ENCODE data around the gene PRSS36.
A peak's percentile ranks its signal among the peaks of the same experiment; 100 is the strongest.

Gene PRSS36

DNA sequence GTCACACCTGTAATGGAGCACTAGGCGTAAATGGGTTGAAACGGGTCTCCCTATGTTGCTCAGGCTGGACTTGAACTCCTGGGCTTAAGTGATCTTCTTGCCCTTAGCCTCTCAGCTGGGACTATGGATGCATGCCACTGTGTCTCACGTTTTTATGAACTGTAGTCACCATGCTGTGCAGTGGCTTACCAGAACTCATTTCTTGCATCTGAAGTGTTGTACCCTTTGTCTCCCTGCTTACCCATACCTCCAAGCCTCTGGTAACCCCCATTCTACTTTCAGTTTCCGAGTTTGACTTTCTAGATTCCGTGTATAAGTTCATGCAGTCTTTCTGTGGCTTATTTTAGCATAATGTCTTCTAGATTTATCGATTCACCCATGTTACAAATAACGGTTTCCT lies 45.0 kb upstream of the PRSS36 start:
- no peaks in the 10 kb centered on the region for H3K27me3 ChIP-seq
- H3K4me3 ChIP-seq (ENCODE audit: low read depth in 1 of 2, low read length in 1 of 2): no peak overlapping the region
- TF ChIP-seq, protein P1, sequence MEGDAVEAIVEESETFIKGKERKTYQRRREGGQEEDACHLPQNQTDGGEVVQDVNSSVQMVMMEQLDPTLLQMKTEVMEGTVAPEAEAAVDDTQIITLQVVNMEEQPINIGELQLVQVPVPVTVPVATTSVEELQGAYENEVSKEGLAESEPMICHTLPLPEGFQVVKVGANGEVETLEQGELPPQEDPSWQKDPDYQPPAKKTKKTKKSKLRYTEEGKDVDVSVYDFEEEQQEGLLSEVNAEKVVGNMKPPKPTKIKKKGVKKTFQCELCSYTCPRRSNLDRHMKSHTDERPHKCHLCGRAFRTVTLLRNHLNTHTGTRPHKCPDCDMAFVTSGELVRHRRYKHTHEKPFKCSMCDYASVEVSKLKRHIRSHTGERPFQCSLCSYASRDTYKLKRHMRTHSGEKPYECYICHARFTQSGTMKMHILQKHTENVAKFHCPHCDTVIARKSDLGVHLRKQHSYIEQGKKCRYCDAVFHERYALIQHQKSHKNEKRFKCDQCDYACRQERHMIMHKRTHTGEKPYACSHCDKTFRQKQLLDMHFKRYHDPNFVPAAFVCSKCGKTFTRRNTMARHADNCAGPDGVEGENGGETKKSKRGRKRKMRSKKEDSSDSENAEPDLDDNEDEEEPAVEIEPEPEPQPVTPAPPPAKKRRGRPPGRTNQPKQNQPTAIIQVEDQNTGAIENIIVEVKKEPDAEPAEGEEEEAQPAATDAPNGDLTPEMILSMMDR (IDR thresholded peaks at IDR 0.05): no peak
- H3K36me3 ChIP-seq: peaks cover 92% of the 10 kb centered on the region
- H3K4me1 ChIP-seq (ENCODE audit: control insufficient read depth in 1 of 2, insufficient read depth in 1 of 2, low read depth in 1 of 2, low read length in 1 of 2): peaks cover 33 to 40% of the 10 kb centered on the region in 2 experiments
- no peaks in the 10 kb centered on the region for H3K9me3 ChIP-seq
- H3K27ac ChIP-seq: peak overlapping the region; percentile 89

DNA sequence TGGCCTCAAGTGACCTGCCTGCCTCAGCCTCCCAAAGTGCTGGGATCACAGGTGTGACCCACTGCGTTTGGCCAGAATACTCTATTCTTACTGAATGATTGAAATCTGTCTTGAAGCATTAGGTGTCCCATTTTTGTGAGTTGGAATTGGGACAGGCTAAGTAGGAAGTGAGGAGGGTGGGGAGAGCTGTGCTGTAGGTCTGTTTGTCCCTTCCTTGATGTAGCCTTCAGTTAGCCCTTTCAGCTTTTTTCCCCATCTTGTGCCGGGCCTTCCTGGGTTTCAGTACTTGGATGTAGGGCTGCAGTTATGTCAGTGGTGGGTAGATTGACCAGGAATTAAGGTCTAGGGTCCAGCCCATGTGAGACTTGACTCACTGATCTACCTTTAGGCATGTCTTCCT lies 44.0 kb upstream of the PRSS36 start:
- H3K36me3 ChIP-seq: peaks cover 92% of the 10 kb centered on the region
- no peaks in the 10 kb centered on the region for H3K27me3 ChIP-seq
- H3K27ac ChIP-seq: no peak overlapping the region
- no peaks in the 10 kb centered on the region for H3K9me3 ChIP-seq
- TF ChIP-seq, protein P1 (IDR thresholded peaks at IDR 0.05): no peak
- peaks cover 25 to 29% of the 10 kb centered on the region in 2 experiments for H3K4me1 ChIP-seq (ENCODE audit: control insufficient read depth in 1 of 2, insufficient read depth in 1 of 2, low read depth in 1 of 2, low read length in 1 of 2)
- no peak overlapping the region for H3K4me3 ChIP-seq (ENCODE audit: low read depth in 1 of 2, low read length in 1 of 2)

DNA sequence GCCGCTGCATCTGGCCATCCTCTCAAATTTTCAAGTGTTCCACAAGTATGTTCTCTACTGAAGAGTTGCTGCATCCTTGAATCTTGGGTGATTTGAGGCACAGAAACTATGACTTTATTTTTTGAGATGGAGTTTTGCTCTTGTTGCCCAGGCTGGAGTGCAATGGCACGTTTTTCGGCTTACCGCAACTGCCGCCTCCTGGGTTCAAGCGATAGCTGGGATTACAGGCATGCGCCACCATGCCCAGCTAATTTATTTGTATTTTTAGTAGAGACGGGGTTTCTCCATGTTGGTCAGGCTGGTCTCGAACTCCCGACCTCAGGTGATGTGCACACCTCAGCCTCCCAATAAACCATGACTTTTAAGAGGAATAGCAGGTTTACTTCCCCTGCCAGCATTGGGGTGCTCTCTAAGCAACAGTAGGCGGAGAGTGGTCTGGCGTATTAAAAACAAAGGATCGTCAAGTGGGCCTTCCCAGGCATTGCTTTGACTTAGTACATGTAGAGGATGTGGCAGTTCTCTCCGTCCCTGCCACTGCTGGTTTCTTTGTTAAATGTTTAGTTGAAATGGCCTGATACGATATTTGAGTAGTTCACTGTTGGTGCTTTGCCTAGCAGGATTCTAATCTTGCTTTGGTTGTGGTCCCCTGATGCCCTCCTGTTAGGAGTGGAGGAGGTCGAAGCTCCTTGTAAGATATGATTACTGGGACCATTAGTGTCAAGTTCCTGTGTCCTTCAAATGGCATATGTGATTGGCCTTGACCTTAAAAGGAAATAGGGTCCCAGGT lies 43.2 kb upstream of the PRSS36 start:
- TF ChIP-seq, protein P1 (IDR thresholded peaks at IDR 0.05): no peak
- Histone ChIP-seq H3K27me3 (no peaks in the 10 kb centered on the region), H3K4me1 (ENCODE audit: control insufficient read depth in 1 of 2, insufficient read depth in 1 of 2, low read depth in 1 of 2, low read length in 1 of 2) (peaks cover 16 to 21% of the 10 kb centered on the region in 2 experiments), H3K27ac (peak overlapping the region; percentile 4), H3K36me3 (peaks cover 94% of the 10 kb centered on the region), H3K9me3 (no peaks in the 10 kb centered on the region), H3K4me3 (ENCODE audit: low read depth in 1 of 2, low read length in 1 of 2) (no peak overlapping the region)

DNA sequence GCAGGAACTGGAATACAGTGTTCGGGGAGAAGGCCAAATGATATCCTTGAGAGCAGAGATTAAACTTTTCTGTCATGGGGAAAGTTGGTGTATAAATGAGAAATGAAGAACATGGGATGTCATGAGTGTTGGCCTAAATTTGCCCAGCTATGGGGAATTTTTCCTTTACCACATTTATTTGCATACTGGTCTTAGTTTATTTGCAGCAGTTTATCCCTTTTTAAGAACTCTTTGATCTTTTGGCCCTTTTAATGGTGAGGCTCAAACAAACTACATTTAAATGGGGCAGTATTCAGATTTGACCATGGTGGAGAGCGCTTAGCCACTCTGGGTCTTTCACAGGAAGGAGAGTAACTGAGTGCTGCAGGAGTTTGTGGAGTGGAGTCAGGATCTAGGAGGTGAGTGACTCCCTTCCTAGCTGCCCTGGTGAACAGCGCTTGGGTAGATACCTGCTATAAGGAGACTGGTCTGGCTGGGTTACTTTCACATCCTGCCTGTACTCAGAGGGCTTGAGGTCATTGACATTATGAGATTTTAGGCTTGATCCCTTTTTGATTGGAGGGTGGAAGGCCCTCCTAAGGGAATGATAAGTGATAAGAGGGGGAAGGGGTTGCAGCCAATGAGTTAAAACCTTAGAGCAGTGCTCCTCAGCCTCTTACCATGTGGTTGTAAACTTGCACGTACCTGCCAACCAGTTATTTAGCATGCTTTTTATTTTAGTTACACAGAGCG lies 42.0 kb upstream of the PRSS36 start:
- peaks cover 16 to 17% of the 10 kb centered on the region in 2 experiments for H3K4me1 ChIP-seq (ENCODE audit: control insufficient read depth in 1 of 2, insufficient read depth in 1 of 2, low read depth in 1 of 2, low read length in 1 of 2)
- TF ChIP-seq, protein P1 (IDR thresholded peaks at IDR 0.05): no peak
- peak overlapping the region; percentile 6 for H3K27ac ChIP-seq
- no peaks in the 10 kb centered on the region for H3K9me3 ChIP-seq
- H3K27me3 ChIP-seq: no peaks in the 10 kb centered on the region
- H3K36me3 ChIP-seq: peaks cover 96% of the 10 kb centered on the region
- H3K4me3 ChIP-seq (ENCODE audit: low read depth in 1 of 2, low read length in 1 of 2): no peak overlapping the region

GRCh38 chr16:31190818-31191444 lies 41.1 kb upstream of the PRSS36 start:
- peaks cover 16 to 17% of the 10 kb centered on the region in 2 experiments for H3K4me1 ChIP-seq (ENCODE audit: control insufficient read depth in 1 of 2, insufficient read depth in 1 of 2, low read depth in 1 of 2, low read length in 1 of 2)
- no peak overlapping the region for H3K4me3 ChIP-seq (ENCODE audit: low read depth in 1 of 2, low read length in 1 of 2)
- TF ChIP-seq, protein P1 (IDR thresholded peaks at IDR 0.05): no peak
- H3K36me3 ChIP-seq: peaks cover 96% of the 10 kb centered on the region
- H3K27me3 ChIP-seq: no peaks in the 10 kb centered on the region
- H3K9me3 ChIP-seq: no peaks in the 10 kb centered on the region
- H3K27ac ChIP-seq: no peak overlapping the region
